Measurements from ENCODE around the gene MAP3K14. TPM values are rescaled to one million over a fixed set of nuclear protein-coding genes. Genes with fewer than 3 reads are reported as not detected.
"Not testable (repeated sequence)": the region's sequence is repeated elsewhere in the genome, so short reads cannot be mapped to it uniquely, and the experiment has no call there.

MAP3K14 gene
- total RNA-seq, 1 donor from 2014 or later, result 9.9 TPM

DNA sequence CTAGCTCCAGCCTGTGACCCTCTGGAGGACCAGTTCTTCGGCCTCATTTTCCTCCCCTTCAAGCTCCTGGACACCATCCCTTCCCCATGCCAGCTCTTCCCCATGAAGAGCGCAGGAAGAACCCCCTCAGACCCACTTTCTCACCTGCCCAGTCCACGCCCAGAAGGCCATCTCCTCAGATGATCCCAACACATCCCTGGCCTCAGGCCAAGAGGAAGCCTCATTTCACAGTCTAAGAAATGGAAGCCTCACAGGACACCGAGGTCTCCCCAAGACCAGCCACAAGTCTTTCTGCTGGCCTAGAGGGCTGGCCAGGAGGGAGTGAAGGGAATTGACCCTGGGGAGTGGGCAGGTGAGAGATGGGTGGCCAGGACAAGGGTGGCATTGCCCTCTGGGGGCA lies 62.9 kb downstream of the MAP3K14 start:
- H3K9me3 ChIP-seq, result no peaks in the 10 kb centered on the region
- TF ChIP-seq CTCF (IDR thresholded peaks at IDR 0.05), result no peak
- no peak overlapping the region for H3K4me3 ChIP-seq
- peaks cover 6% of the 10 kb centered on the region for H3K4me1 ChIP-seq
- intact Hi-C loops (cut with DNase I), result no loop called here
- no peak for ATAC-seq
- H3K27me3 ChIP-seq, result no peaks in the 10 kb centered on the region
- H3K27ac ChIP-seq, result no peak overlapping the region
- DNase-seq, result no peak
- H3K36me3 ChIP-seq, result no peaks in the 10 kb centered on the region

DNA sequence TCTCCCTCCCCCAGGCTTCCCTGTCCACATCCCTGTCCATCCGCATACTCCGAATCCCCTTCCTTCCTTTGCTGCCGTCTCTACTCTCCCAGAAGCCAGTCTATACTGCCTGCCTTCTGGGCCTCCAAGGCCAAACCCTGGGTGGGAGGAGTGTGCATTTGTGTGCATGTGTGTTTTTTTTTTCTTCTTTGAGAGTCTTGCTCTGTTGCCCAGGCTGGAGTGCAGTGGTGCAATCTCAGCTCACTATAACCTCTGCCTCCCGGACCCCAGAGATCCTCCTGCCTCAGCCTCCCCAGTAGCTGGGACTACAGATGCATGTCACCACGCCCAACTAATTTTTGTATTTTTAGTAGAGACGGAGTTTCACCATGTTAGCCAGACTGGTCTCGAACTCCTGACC lies 63.6 kb downstream of the MAP3K14 start:
- H3K27me3 ChIP-seq; DNase-seq; H3K4me3 ChIP-seq; H3K27ac ChIP-seq; ATAC-seq; H3K9me3 ChIP-seq; H3K4me1 ChIP-seq; intact Hi-C loops (cut with DNase I); H3K36me3 ChIP-seq: not testable (repeated sequence)

- no peaks in the 10 kb centered on the region for H3K36me3 ChIP-seq
- DNase-seq, result no peak
- no peaks in the 10 kb centered on the region for H3K9me3 ChIP-seq
- no peaks in the 10 kb centered on the region for H3K27me3 ChIP-seq
- H3K4me1 ChIP-seq, result peaks cover 11% of the 10 kb centered on the region
- TF ChIP-seq CTCF (IDR thresholded peaks at IDR 0.05), result no peak
- intact Hi-C loops (cut with DNase I), result no loop called here
- H3K4me3 ChIP-seq, result no peak overlapping the region
- no peak overlapping the region for H3K27ac ChIP-seq
- no peak for ATAC-seq
Measured at GRCh38 chr17:45251931-45252330, 64.9 kb downstream of the MAP3K14 start.

- H3K36me3 ChIP-seq, result peaks cover 19% of the 10 kb centered on the region
- ATAC-seq (peak; percentile 61), DNase-seq (peak; percentile 85)
- peak overlapping the region; percentile 61 for H3K4me3 ChIP-seq
- TF ChIP-seq CTCF (IDR thresholded peaks at IDR 0.05), result no peak
- peak overlapping the region; percentile 86 for H3K27ac ChIP-seq
- intact Hi-C loops (cut with DNase I), result no loop called here
- H3K27me3 ChIP-seq, result no peaks in the 10 kb centered on the region
- no peaks in the 10 kb centered on the region for H3K9me3 ChIP-seq
- H3K4me1 ChIP-seq, result peaks cover 18% of the 10 kb centered on the region
Measured at GRCh38 chr17:45248132-45248957, 68.5 kb downstream of the MAP3K14 start.

GRCh38 chr17:45247429-45248131 lies 69.2 kb downstream of the MAP3K14 start:
- Histone ChIP-seq H3K27ac (peak overlapping the region; percentile 86), H3K4me1 (peaks cover 18% of the 10 kb centered on the region)
- intact Hi-C loops (cut with DNase I), result no loop called here

More at GRCh38 chr17:45247429-45248131, 69.2 kb downstream of the MAP3K14 start:
- peak; percentile 93 for ATAC-seq
- H3K4me3 ChIP-seq, result peak overlapping the region; percentile 61
- peaks cover 23% of the 10 kb centered on the region for H3K36me3 ChIP-seq
- peak; percentile 98 for DNase-seq
- no peak for TF ChIP-seq CTCF (IDR thresholded peaks at IDR 0.05)
- H3K9me3 ChIP-seq, result no peaks in the 10 kb centered on the region
- H3K27me3 ChIP-seq, result no peaks in the 10 kb centered on the region

Measured in upper lobe of right lung (tissue), 1 donor.